T-helper 22 cell (primary cell): ENCODE measurements around the gene RAB3GAP2.
"Not testable (repeated sequence)": the region's sequence is repeated elsewhere in the genome, so short reads cannot be mapped to it uniquely, and the experiment has no call there.

Experiments used
- DNase-seq: peaks from one replicate; pipeline ENCODE4 v3.0.0-alpha.2; 2020; ENCODE audit warnings: low read depth

The RAB3GAP2 gene

GRCh38 chr1:220281159-220281574 lies 8.9 kb upstream of the RAB3GAP2 start:
- no peak for DNase-seq

- no peak for DNase-seq
Observed at GRCh38 chr1:220280249-220280648, 8.0 kb upstream of the RAB3GAP2 start.

GRCh38 chr1:220278991-220279390 lies 6.7 kb upstream of the RAB3GAP2 start:
- no peak for DNase-seq

GRCh38 chr1:220275430-220275829 lies 3.2 kb upstream of the RAB3GAP2 start:
- DNase-seq = no peak

- DNase-seq = no peak
Observed at GRCh38 chr1:220274251-220274855, 2.1 kb upstream of the RAB3GAP2 start.

GRCh38 chr1:220272841-220273090 lies 513 bp upstream of the RAB3GAP2 start:
- DNase-seq = no peak

- DNase-seq = no peak
Observed at GRCh38 chr1:220271706-220272046, 577 bp downstream of the RAB3GAP2 start.

GRCh38 chr1:220269036-220269435 lies 3.2 kb downstream of the RAB3GAP2 start:
- no peak for DNase-seq

- DNase-seq = no peak
Observed at GRCh38 chr1:220267630-220268029, 4.6 kb downstream of the RAB3GAP2 start.

GRCh38 chr1:220260228-220260627 lies 12.0 kb downstream of the RAB3GAP2 start:
- DNase-seq = not testable (repeated sequence)

- not testable (repeated sequence) for DNase-seq
Observed at GRCh38 chr1:220259756-220260155, 12.5 kb downstream of the RAB3GAP2 start.

- DNase-seq = not testable (repeated sequence)
Observed at GRCh38 chr1:220256194-220256593, 16.1 kb downstream of the RAB3GAP2 start.

- no peak for DNase-seq
Observed at GRCh38 chr1:220255204-220255603, 17.0 kb downstream of the RAB3GAP2 start.

GRCh38 chr1:220253290-220253689 lies 19.0 kb downstream of the RAB3GAP2 start:
- DNase-seq = not testable (repeated sequence)

- DNase-seq = no peak
Observed at GRCh38 chr1:220251272-220251671, 21.0 kb downstream of the RAB3GAP2 start.

GRCh38 chr1:220250681-220251080 lies 21.6 kb downstream of the RAB3GAP2 start:
- DNase-seq = no peak

GRCh38 chr1:220249522-220249921 lies 22.7 kb downstream of the RAB3GAP2 start:
- no peak for DNase-seq

GRCh38 chr1:220248715-220249265 lies 23.5 kb downstream of the RAB3GAP2 start:
- not testable (repeated sequence) for DNase-seq

GRCh38 chr1:220245900-220246299 lies 26.4 kb downstream of the RAB3GAP2 start:
- not testable (repeated sequence) for DNase-seq

GRCh38 chr1:220243947-220244346 lies 28.3 kb downstream of the RAB3GAP2 start:
- no peak for DNase-seq

- no peak for DNase-seq
Observed at GRCh38 chr1:220241072-220241663, 31.1 kb downstream of the RAB3GAP2 start.

GRCh38 chr1:220239966-220240365 lies 32.3 kb downstream of the RAB3GAP2 start:
- no peak for DNase-seq

- DNase-seq = no peak
Observed at GRCh38 chr1:220239213-220239612, 33.0 kb downstream of the RAB3GAP2 start.

GRCh38 chr1:220236278-220236677 lies 36.0 kb downstream of the RAB3GAP2 start:
- DNase-seq = not testable (repeated sequence)
